ENCODE measurements around the gene PRKCG. TPM values are rescaled to one million over a fixed set of nuclear protein-coding genes. Genes with fewer than 3 reads are reported as not detected.

Gene PRKCG
- total RNA-seq, 2 donors from 2014 or later = 1.1 TPM; not detected in 1

GRCh38 chr19:53909471-53910169, 27.6 kb downstream of the PRKCG start:
- ATAC-seq = no peak
- Mint-ChIP-seq H3K27me3 (peaks cover 59 to 76% of the 10 kb centered on the region in 2 donors), H3K36me3 (peaks cover 5% of the 10 kb centered on the region), H3K9me3 (no peaks in the 10 kb centered on the region), H3K27ac (no peak overlapping the region), H3K4me3 (no peak overlapping the region), H3K4me1 (ENCODE audit: low read depth in 2 of 2) (peaks cover 31 to 36% of the 10 kb centered on the region in 2 donors)
- DNase-seq (ENCODE audit: low spot score) = no peak

GRCh38 chr19:53910170-53910518, 28.1 kb downstream of the PRKCG start:
- Mint-ChIP-seq H3K4me1 (ENCODE audit: low read depth in 2 of 2) (peaks cover 26 to 32% of the 10 kb centered on the region in 2 donors), H3K27ac (no peak overlapping the region), H3K27me3 (peaks cover 57 to 72% of the 10 kb centered on the region in 2 donors), H3K36me3 (peaks cover 5% of the 10 kb centered on the region), H3K9me3 (no peaks in the 10 kb centered on the region), H3K4me3 (no peak overlapping the region)
- no peak for ATAC-seq
- DNase-seq (ENCODE audit: low spot score) = no peak

- DNase-seq (ENCODE audit: low spot score) (no peak), ATAC-seq (no peak)
- Mint-ChIP-seq H3K4me3 (no peak overlapping the region), H3K27ac (no peak overlapping the region), H3K9me3 (no peaks in the 10 kb centered on the region), H3K27me3 (peaks cover 36 to 55% of the 10 kb centered on the region in 2 donors), H3K36me3 (peaks cover 5% of the 10 kb centered on the region), H3K4me1 (ENCODE audit: low read depth in 2 of 2) (peaks cover 10 to 13% of the 10 kb centered on the region in 2 donors)
Measured at GRCh38 chr19:53912653-53913052, 30.7 kb downstream of the PRKCG start.

DNA sequence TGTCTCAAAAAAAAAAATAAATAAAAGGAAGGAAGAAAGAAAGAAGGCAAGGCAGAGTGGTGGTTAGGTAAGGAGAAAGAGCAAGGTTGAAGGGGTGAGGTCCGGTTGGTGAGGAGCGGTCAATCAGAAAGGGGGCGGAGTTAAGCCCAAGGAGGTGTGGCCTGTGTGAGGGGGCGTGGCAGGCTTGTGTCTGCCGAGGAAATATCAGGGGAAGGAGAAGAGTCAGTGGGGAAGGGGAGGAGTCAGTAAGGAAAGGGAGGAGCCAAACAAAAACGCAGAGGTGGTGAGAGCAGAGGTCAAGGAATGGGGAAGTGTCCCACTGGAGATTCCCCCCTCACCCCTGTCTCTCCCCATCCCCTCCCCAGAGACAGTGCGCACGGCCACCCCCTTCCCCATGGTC, 33.0 kb downstream of the PRKCG start:
- H3K36me3 Mint-ChIP-seq = no peaks in the 10 kb centered on the region
- peaks cover 0 to 3% of the 10 kb centered on the region in 2 donors for H3K4me1 Mint-ChIP-seq (ENCODE audit: low read depth in 2 of 2)
- ATAC-seq = no peak
- H3K4me3 Mint-ChIP-seq = no peak overlapping the region
- peaks cover 20 to 35% of the 10 kb centered on the region in 2 donors for H3K27me3 Mint-ChIP-seq
- no peak for DNase-seq (ENCODE audit: low spot score)
- H3K9me3 Mint-ChIP-seq = no peaks in the 10 kb centered on the region
- no peak overlapping the region for H3K27ac Mint-ChIP-seq

DNA sequence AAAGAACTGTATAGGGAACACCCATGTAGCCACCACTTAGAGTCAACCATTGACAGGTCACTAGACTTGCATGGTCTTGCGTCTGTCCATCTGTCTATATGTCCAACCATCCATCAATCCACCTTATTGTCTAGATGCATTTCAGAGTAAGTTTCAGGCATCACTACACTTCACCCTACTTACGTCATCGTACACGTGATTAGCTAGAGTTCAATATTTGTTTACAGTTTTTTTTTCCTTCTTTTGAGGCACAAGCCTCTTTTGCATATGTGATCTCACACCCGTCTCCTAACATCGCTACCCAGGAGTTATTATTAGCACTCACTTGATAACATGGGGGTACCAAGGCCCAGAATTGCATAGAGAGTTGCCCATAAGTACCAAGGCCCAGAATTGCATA, 34.0 kb downstream of the PRKCG start:
- ATAC-seq (no peak), DNase-seq (ENCODE audit: low spot score) (no peak)
- Mint-ChIP-seq H3K4me1 (ENCODE audit: low read depth in 2 of 2) (no peaks in the 10 kb centered on the region), H3K4me3 (no peak overlapping the region), H3K27ac (no peak overlapping the region), H3K36me3 (no peaks in the 10 kb centered on the region), H3K27me3 (peaks cover 11 to 25% of the 10 kb centered on the region in 2 donors), H3K9me3 (no peaks in the 10 kb centered on the region)

- no peak overlapping the region for H3K4me3 Mint-ChIP-seq
Measured at GRCh38 chr19:53917356-53917755, 35.4 kb downstream of the PRKCG start.

GRCh38 chr19:53927739-53928138, 45.7 kb downstream of the PRKCG start:
- H3K27me3 Mint-ChIP-seq = peaks cover 6 to 7% of the 10 kb centered on the region in 2 donors
- peaks cover 6% of the 10 kb centered on the region for H3K9me3 Mint-ChIP-seq
- H3K36me3 Mint-ChIP-seq = no peaks in the 10 kb centered on the region
- ATAC-seq (no peak), DNase-seq (ENCODE audit: low spot score) (no peak)
- H3K4me1 Mint-ChIP-seq (ENCODE audit: low read depth in 2 of 2) = no peaks in the 10 kb centered on the region
- no peak overlapping the region for H3K27ac Mint-ChIP-seq
- H3K4me3 Mint-ChIP-seq = no peak overlapping the region

More at GRCh38 chr19:53917356-53917755, 35.4 kb downstream of the PRKCG start:
- H3K36me3 Mint-ChIP-seq = no peaks in the 10 kb centered on the region
- no peaks in the 10 kb centered on the region for H3K4me1 Mint-ChIP-seq (ENCODE audit: low read depth in 2 of 2)
- H3K9me3 Mint-ChIP-seq = no peaks in the 10 kb centered on the region
- DNase-seq (ENCODE audit: low spot score) (no peak), ATAC-seq (no peak)
- peaks cover 0 to 11% of the 10 kb centered on the region in 2 donors for H3K27me3 Mint-ChIP-seq
- no peak overlapping the region for H3K27ac Mint-ChIP-seq

DNA sequence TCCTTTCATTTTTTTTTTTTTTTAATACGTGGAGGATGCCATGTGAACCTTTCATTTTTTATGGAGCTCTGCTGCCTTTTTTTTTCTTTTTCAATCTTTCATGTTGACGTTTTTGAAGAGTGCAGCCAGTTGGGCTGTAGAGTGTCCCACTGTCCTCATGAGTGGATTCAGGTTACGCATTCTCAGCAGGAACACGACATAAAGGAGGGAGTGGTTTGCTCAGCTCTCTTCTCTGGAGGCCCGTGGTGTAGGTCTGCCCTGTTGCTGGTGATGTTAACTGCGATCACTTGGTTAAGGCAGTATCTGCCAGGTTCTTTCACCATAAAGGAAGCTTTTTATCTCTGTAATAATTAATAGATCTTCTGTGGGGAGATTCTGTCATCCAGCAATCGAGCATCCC, 54.0 kb downstream of the PRKCG start:
- DNase-seq (ENCODE audit: low spot score) (no peak), ATAC-seq (no peak)
- H3K27me3 Mint-ChIP-seq = peaks cover 11 to 18% of the 10 kb centered on the region in 2 donors
- no peak overlapping the region for H3K4me3 Mint-ChIP-seq
- H3K9me3 Mint-ChIP-seq = no peaks in the 10 kb centered on the region
- no peaks in the 10 kb centered on the region for H3K4me1 Mint-ChIP-seq (ENCODE audit: low read depth in 2 of 2)
- no peak overlapping the region for H3K27ac Mint-ChIP-seq
- H3K36me3 Mint-ChIP-seq = no peaks in the 10 kb centered on the region

DNA sequence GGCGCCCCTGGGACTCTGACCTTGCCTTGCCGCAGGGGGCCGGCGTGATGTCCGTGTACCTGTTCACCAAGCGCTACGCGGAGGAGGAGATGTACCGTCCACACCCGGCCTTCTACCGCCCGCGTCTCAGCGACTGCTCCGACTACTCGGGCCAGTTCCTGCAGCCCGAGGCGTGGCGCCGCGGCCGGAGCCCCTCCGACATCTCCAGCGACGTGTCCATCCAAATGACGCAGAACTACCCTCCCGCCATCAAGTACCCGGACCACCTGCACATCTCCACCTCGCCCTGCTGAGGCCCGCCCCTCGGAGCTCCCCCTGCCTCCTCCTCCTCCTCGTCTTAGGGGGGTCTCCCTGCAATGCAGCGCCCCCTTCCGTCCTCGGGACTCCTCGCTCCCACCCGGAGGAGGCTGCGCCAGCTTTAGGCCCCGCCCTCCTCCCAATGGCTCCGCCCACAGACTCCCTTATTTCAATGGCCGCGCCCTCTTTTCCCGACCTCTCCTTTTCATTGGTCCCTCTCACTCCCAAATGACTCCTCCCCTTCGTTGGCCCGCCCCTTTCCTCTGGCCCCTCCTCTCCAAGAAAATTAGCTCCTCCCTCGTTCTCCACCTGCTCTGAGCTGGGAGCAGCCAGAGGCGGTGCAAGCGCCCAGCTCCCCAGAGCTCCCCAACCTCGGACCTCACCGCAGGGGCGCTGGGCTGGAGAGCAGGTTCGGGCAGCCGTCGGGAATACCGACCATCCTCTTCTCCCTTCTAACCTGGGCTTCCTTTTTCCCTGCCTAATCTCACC, 60.2 kb downstream of the PRKCG start:
- Mint-ChIP-seq H3K27ac (no peak overlapping the region), H3K4me3 (no peak overlapping the region), H3K36me3 (no peaks in the 10 kb centered on the region), H3K9me3 (no peaks in the 10 kb centered on the region), H3K4me1 (ENCODE audit: low read depth in 2 of 2) (peaks cover 0 to 8% of the 10 kb centered on the region in 2 donors), H3K27me3 (peaks cover 40 to 44% of the 10 kb centered on the region in 2 donors)
- no peak for DNase-seq (ENCODE audit: low spot score)
- peak; percentile 24 to 34 for ATAC-seq

DNA sequence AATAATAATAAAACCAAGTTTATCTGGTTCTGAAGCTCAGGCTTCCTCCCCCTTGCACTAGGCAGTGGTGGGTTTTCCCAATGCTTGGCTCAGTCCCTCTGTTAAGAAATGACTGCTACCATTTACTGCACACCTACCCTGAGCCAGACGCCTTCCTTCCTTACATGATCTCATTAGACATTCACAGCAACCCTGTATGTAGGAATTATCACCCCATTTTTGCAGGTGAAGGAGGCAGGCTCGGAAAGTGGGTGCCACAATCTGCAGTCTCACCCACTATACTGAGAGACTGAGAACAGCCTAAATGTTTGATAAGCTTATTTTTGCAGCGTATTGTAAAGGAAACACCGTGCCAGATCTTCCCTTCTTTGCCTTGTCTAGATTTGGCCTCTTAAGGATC, 62.4 kb downstream of the PRKCG start:
- ATAC-seq = no peak
- Mint-ChIP-seq H3K27ac (no peak overlapping the region), H3K27me3 (peaks cover 40 to 44% of the 10 kb centered on the region in 2 donors), H3K9me3 (no peaks in the 10 kb centered on the region), H3K4me3 (no peak overlapping the region), H3K36me3 (no peaks in the 10 kb centered on the region), H3K4me1 (ENCODE audit: low read depth in 2 of 2) (peaks cover 0 to 8% of the 10 kb centered on the region in 2 donors)
- no peak for DNase-seq (ENCODE audit: low spot score)

GRCh38 chr19:53944933-53945332, 62.9 kb downstream of the PRKCG start:
- Mint-ChIP-seq H3K4me3 (no peak overlapping the region), H3K4me1 (ENCODE audit: low read depth in 2 of 2) (peaks cover 0 to 8% of the 10 kb centered on the region in 2 donors), H3K27me3 (peaks cover 39 to 40% of the 10 kb centered on the region in 2 donors), H3K36me3 (no peaks in the 10 kb centered on the region), H3K9me3 (no peaks in the 10 kb centered on the region), H3K27ac (no peak overlapping the region)
- ATAC-seq (no peak), DNase-seq (ENCODE audit: low spot score) (no peak)

- Mint-ChIP-seq H3K4me1 (ENCODE audit: low read depth in 2 of 2) (peaks cover 0 to 8% of the 10 kb centered on the region in 2 donors), H3K4me3 (no peak overlapping the region), H3K36me3 (no peaks in the 10 kb centered on the region), H3K27me3 (peaks cover 34 to 39% of the 10 kb centered on the region in 2 donors), H3K9me3 (no peaks in the 10 kb centered on the region), H3K27ac (no peak overlapping the region)
- ATAC-seq (no peak), DNase-seq (ENCODE audit: low spot score) (no peak)
Measured at GRCh38 chr19:53945441-53945840, 63.4 kb downstream of the PRKCG start.

- no peak overlapping the region for H3K27ac Mint-ChIP-seq
- no peaks in the 10 kb centered on the region for H3K36me3 Mint-ChIP-seq
- no peak overlapping the region for H3K4me3 Mint-ChIP-seq
- no peak for DNase-seq (ENCODE audit: low spot score)
- no peak for ATAC-seq
- H3K4me1 Mint-ChIP-seq (ENCODE audit: low read depth in 2 of 2) = peaks cover 0 to 8% of the 10 kb centered on the region in 2 donors
- no peaks in the 10 kb centered on the region for H3K9me3 Mint-ChIP-seq
- peaks cover 32 to 37% of the 10 kb centered on the region in 2 donors for H3K27me3 Mint-ChIP-seq
Measured at GRCh38 chr19:53945998-53946397, 64.0 kb downstream of the PRKCG start.

DNA sequence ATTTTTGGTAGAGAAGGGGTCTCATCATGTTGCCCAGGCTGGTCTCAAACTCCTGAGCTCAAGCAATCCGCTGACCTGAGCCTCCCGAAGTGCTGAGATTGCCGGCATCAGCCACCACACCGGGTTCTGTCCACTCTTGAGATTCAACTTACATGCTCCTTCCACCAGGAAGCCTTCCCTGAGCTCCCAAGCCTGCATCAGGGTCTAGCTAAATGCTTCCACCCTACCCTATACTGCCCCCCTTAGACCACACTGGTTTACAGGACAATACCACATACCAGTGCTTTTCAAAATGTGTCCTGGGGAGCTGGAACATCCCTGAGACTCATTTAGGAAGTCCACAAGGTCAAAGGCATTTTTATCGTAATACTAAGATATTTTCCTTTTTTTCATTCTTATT, 65.6 kb downstream of the PRKCG start:
- Mint-ChIP-seq H3K27ac (no peak overlapping the region), H3K27me3 (peaks cover 35 to 41% of the 10 kb centered on the region in 2 donors), H3K9me3 (no peaks in the 10 kb centered on the region), H3K4me3 (no peak overlapping the region), H3K4me1 (ENCODE audit: low read depth in 2 of 2) (peaks cover 0 to 5% of the 10 kb centered on the region in 2 donors), H3K36me3 (no peaks in the 10 kb centered on the region)
- ATAC-seq = no peak
- DNase-seq (ENCODE audit: low spot score) = no peak
